ENCODE results near the gene SH3BP1.
A peak's percentile ranks its signal among the peaks of the same experiment; 100 is the strongest.

SH3BP1 gene

GRCh38 chr22:37616201-37617083, 23.0 kb upstream of the SH3BP1 start:
- no peak for DNase-seq (ENCODE audit: low read depth)

- DNase-seq (ENCODE audit: low read depth), result no peak
Measured at GRCh38 chr22:37617431-37617830, 22.0 kb upstream of the SH3BP1 start.

GRCh38 chr22:37618072-37618656, 21.3 kb upstream of the SH3BP1 start:
- no peak for DNase-seq (ENCODE audit: low read depth)

GRCh38 chr22:37618674-37619073, 20.8 kb upstream of the SH3BP1 start:
- no peak for DNase-seq (ENCODE audit: low read depth)

- DNase-seq (ENCODE audit: low read depth), result no peak
Measured at GRCh38 chr22:37619991-37620390, 19.5 kb upstream of the SH3BP1 start.

GRCh38 chr22:37621352-37621860, 18.1 kb upstream of the SH3BP1 start:
- no peak for DNase-seq (ENCODE audit: low read depth)

- DNase-seq (ENCODE audit: low read depth), result peak; percentile 61
Measured at GRCh38 chr22:37623075-37624016, 16.1 kb upstream of the SH3BP1 start.

GRCh38 chr22:37624017-37624365, 15.5 kb upstream of the SH3BP1 start:
- DNase-seq (ENCODE audit: low read depth), result no peak

- DNase-seq (ENCODE audit: low read depth), result no peak
Measured at GRCh38 chr22:37624876-37625275, 14.6 kb upstream of the SH3BP1 start.

GRCh38 chr22:37625737-37626136, 13.7 kb upstream of the SH3BP1 start:
- DNase-seq (ENCODE audit: low read depth), result no peak

- DNase-seq (ENCODE audit: low read depth), result no peak
Measured at GRCh38 chr22:37626144-37626543, 13.3 kb upstream of the SH3BP1 start.

- DNase-seq (ENCODE audit: low read depth), result no peak
Measured at GRCh38 chr22:37626556-37627075, 12.9 kb upstream of the SH3BP1 start.

- DNase-seq (ENCODE audit: low read depth), result no peak
Measured at GRCh38 chr22:37627121-37627520, 12.3 kb upstream of the SH3BP1 start.

GRCh38 chr22:37627545-37627944, 11.9 kb upstream of the SH3BP1 start:
- no peak for DNase-seq (ENCODE audit: low read depth)

- DNase-seq (ENCODE audit: low read depth), result no peak
Measured at GRCh38 chr22:37628830-37629229, 10.6 kb upstream of the SH3BP1 start.

- no peak for DNase-seq (ENCODE audit: low read depth)
Measured at GRCh38 chr22:37629928-37630327, 9.5 kb upstream of the SH3BP1 start.

- no peak for DNase-seq (ENCODE audit: low read depth)
Measured at GRCh38 chr22:37630839-37631435, 8.5 kb upstream of the SH3BP1 start.

GRCh38 chr22:37631448-37632173, 7.9 kb upstream of the SH3BP1 start:
- DNase-seq (ENCODE audit: low read depth), result no peak

GRCh38 chr22:37632174-37633088, 7.0 kb upstream of the SH3BP1 start:
- no peak for DNase-seq (ENCODE audit: low read depth)

- no peak for DNase-seq (ENCODE audit: low read depth)
Measured at GRCh38 chr22:37633089-37633624, 6.3 kb upstream of the SH3BP1 start.

Measured in activated T-helper 9 cell treated with anti-CD3 and anti-CD28 coated beads, Interleukin-2, amount 50 U/mL, for 16 hours (primary cell).